ENCODE measurements around the gene TRAIP.

DNA sequence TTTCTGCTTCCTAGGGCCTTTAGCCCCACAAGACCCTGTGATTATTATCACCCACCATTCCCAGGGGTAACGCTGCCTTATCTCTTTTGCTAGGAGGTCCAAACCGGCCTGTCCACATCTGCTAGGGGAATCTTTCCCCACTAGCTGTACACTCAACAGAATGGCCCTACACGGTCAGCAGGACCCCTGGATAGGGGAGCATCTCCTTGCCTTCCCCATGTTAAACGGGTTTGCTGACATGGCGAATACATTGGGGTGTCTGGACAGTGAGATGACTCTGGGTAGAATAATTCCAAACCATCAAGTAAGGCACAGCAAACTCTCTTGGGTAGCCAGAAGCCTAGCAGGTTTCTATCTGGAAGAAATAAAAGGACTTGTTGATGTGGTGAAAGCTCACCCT is 702 bp downstream of the TRAIP start:
- TF ChIP-seq, protein P1, sequence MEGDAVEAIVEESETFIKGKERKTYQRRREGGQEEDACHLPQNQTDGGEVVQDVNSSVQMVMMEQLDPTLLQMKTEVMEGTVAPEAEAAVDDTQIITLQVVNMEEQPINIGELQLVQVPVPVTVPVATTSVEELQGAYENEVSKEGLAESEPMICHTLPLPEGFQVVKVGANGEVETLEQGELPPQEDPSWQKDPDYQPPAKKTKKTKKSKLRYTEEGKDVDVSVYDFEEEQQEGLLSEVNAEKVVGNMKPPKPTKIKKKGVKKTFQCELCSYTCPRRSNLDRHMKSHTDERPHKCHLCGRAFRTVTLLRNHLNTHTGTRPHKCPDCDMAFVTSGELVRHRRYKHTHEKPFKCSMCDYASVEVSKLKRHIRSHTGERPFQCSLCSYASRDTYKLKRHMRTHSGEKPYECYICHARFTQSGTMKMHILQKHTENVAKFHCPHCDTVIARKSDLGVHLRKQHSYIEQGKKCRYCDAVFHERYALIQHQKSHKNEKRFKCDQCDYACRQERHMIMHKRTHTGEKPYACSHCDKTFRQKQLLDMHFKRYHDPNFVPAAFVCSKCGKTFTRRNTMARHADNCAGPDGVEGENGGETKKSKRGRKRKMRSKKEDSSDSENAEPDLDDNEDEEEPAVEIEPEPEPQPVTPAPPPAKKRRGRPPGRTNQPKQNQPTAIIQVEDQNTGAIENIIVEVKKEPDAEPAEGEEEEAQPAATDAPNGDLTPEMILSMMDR (IDR thresholded peaks at IDR 0.05; ENCODE audit: low read depth, low read length), result no peak
- TF ChIP-seq EZH2phosphoT487 (IDR thresholded peaks at IDR 0.05; ENCODE audit: low read depth), result no peak
